H1 (cell line): ENCODE results near the gene SEMA5B. TPM values are rescaled to one million over a fixed set of nuclear protein-coding genes. Genes with fewer than 3 reads are reported as not detected.

Source experiments
- CTCF ChIA-PET: fragments of 300-600 bp; sonication (Branson Sonifier 250); formaldehyde crosslinking; loops from one replicate; lab custom pipeline; 2021; ENCODE audit not compliant: partially characterized antibody; lab: Charles Lee
- POLR2A ChIA-PET: fragments of 300-600 bp; sonication (Branson Sonifier 250); formaldehyde crosslinking; loops from one replicate; lab custom pipeline; 2021; ENCODE audit warnings: inconsistent platforms; ENCODE audit not compliant: partially characterized antibody; lab: Charles Lee
- DNase-seq, 2 experiments: peaks; one replicate each; pipeline versions ENCODE4 v3.0.0 to v3.0.0-alpha.2; 2010 to 2022; ENCODE audit warnings: low spot score in 2 of 2, low read depth in 1 of 2, mixed read lengths in 1 of 2
- FAIRE-seq: peaks from 2 replicates; lab custom pipeline; 2011; peaks lifted over from hg19 to GRCh38; lab: Jason Lieb, UNC
- H2AFZ ChIP-seq: 2 replicates; pipeline ENCODE4 v1.8.1; 2012; ENCODE audit warnings: low read length, inconsistent platforms
- H2AK5ac ChIP-seq: 2 replicates; pipeline ENCODE4 v1.6.1; 2013; ENCODE audit warnings: low read depth, low read length
- H2BK120ac ChIP-seq: replicated peaks from 2 replicates; pipeline ENCODE3; 2013; ENCODE audit warnings: low read depth, low read length, inconsistent platforms
- H2BK12ac ChIP-seq: 2 replicates; pipeline ENCODE4 v1.6.1; 2013; ENCODE audit warnings: low read depth, low read length
- H2BK15ac ChIP-seq: 2 replicates; pipeline ENCODE4 v1.6.1; 2013; ENCODE audit warnings: low read length
- H2BK20ac ChIP-seq: 2 replicates; pipeline ENCODE4 v1.6.1; 2013; ENCODE audit warnings: low read length
- H2BK5ac ChIP-seq: 2 replicates; pipeline ENCODE4 v1.6.1; 2013; ENCODE audit warnings: low read depth, low read length
- H3K14ac ChIP-seq: 2 replicates; pipeline ENCODE4 v1.6.1; 2013; ENCODE audit warnings: inconsistent platforms; ENCODE audit not compliant: insufficient read length
- H3K18ac ChIP-seq: 2 replicates; pipeline ENCODE4 v1.6.1; 2013; ENCODE audit warnings: low read length; ENCODE audit errors: extremely low read depth
- H3K23ac ChIP-seq: 2 replicates; pipeline ENCODE4 v1.6.1; 2013; ENCODE audit warnings: inconsistent platforms; ENCODE audit not compliant: insufficient read length
- H3K23me2 ChIP-seq: 2 replicates; pipeline ENCODE4 v1.6.1; 2013; ENCODE audit warnings: low read depth, low read length
- H3K27ac ChIP-seq: 2 replicates; pipeline ENCODE4 v1.6.1; 2011; ENCODE audit warnings: low read depth, low read length, inconsistent platforms
- H3K27me3 ChIP-seq, 4 experiments: replicated peaks in 1 of 4; 1 replicate in 1 of 4; 2 replicates in 3 of 4; pipeline versions ENCODE4 v1.6.1 to v1.8.1; 2011 to 2013; ENCODE audit warnings: low read length in 3 of 4, mild to moderate bottlenecking in 3 of 4, inconsistent platforms in 2 of 4, mixed read lengths in 2 of 4, moderate library complexity in 1 of 4; ENCODE audit not compliant: control insufficient read depth in 3 of 4, insufficient read depth in 3 of 4; ENCODE audit errors: extremely low read depth in 1 of 4
- H3K36me3 ChIP-seq, 4 experiments: 2 replicates each; pipeline versions ENCODE4 v1.6.1 to v1.8.1; 2011 to 2013; ENCODE audit warnings: mild to moderate bottlenecking in 4 of 4, low read length in 3 of 4, moderate library complexity in 2 of 4, control low read depth in 1 of 4, inconsistent platforms in 1 of 4; ENCODE audit not compliant: insufficient read depth in 4 of 4, control insufficient read depth in 2 of 4
- H3K4ac ChIP-seq: replicated peaks from 2 replicates; pipeline ENCODE3; 2013; ENCODE audit warnings: low read length, low read depth, mixed read lengths, inconsistent platforms; ENCODE audit not compliant: insufficient read length
- H3K4me1 ChIP-seq, 4 experiments: replicated peaks in 1 of 4; 1 replicate in 1 of 4; 2 replicates in 3 of 4; pipeline versions ENCODE4 v1.6.1 to v1.8.1; 2011 to 2013; ENCODE audit warnings: low read length in 3 of 4, inconsistent platforms in 2 of 4, mixed read lengths in 1 of 4; ENCODE audit not compliant: insufficient read depth in 4 of 4, control insufficient read depth in 3 of 4
- H3K4me2 ChIP-seq, 2 experiments: 2 replicates each; pipeline versions ENCODE4 v1.6.1 to v1.8.1; 2011 to 2013; ENCODE audit warnings: low read depth in 2 of 2, low read length in 2 of 2, control low read depth in 1 of 2, inconsistent platforms in 1 of 2, mild to moderate bottlenecking in 1 of 2; ENCODE audit not compliant: insufficient read depth in 1 of 2
- H3K4me3 ChIP-seq, 4 experiments: fragments of 200-600, 300-600 bp in 1 of 4; sonication (generic), shearing (Covaris generic), sonication (Bioruptor Twin) in 1 of 4; 2 replicates each; pipeline versions ENCODE4 v1.5.1 to v1.8.1; 2011 to 2016; ENCODE audit warnings: low read length in 4 of 4, low read depth in 3 of 4, control low read depth in 2 of 4, inconsistent platforms in 2 of 4, mild to moderate bottlenecking in 2 of 4, mixed read lengths in 1 of 4, moderate library complexity in 1 of 4; ENCODE audit not compliant: insufficient read depth in 2 of 4; ENCODE audit errors: extremely low read depth in 1 of 4
- H3K56ac ChIP-seq: replicated peaks from 2 replicates; pipeline ENCODE3; 2013; ENCODE audit warnings: low read depth, mild to moderate bottlenecking, mixed read lengths, low read length, inconsistent platforms; ENCODE audit not compliant: insufficient read length
- H3K79me1 ChIP-seq: 2 replicates; pipeline ENCODE4 v1.6.1; 2013; ENCODE audit warnings: low read depth, low read length, control low read depth
- H3K79me2 ChIP-seq, 2 experiments: 2 replicates each; pipeline versions ENCODE4 v1.6.1 to v1.8.1; 2012 to 2013; ENCODE audit warnings: low read length in 2 of 2, mild to moderate bottlenecking in 2 of 2, inconsistent platforms in 1 of 2; ENCODE audit not compliant: insufficient read depth in 2 of 2, control insufficient read depth in 1 of 2
- H3K9ac ChIP-seq, 4 experiments: replicated peaks in 1 of 4; 1 replicate in 1 of 4; 2 replicates in 3 of 4; pipeline versions ENCODE4 v1.6.1 to v1.8.1; 2011 to 2013; ENCODE audit warnings: low read depth in 3 of 4, low read length in 3 of 4, control low read depth in 2 of 4, mild to moderate bottlenecking in 2 of 4, moderate library complexity in 2 of 4, inconsistent platforms in 1 of 4; ENCODE audit errors: extremely low read depth in 1 of 4
- H3K9me3 ChIP-seq, 2 experiments: 2 replicates each; pipeline versions ENCODE4 v1.6.1 to v1.8.1; 2012 to 2013; ENCODE audit warnings: mild to moderate bottlenecking in 2 of 2, moderate library complexity in 2 of 2, control low read depth in 1 of 2, inconsistent platforms in 1 of 2, low read depth in 1 of 2, low read length in 1 of 2, mixed read lengths in 1 of 2; ENCODE audit not compliant: insufficient read depth in 2 of 2
- H4K20me1 ChIP-seq, 2 experiments: replicated peaks in 1 of 2; 2 replicates each; pipeline versions ENCODE3 to v1.8.1; 2011 to 2013; ENCODE audit warnings: inconsistent platforms in 2 of 2, low read length in 2 of 2, mild to moderate bottlenecking in 1 of 2; ENCODE audit not compliant: insufficient read depth in 2 of 2, control insufficient read depth in 1 of 2
- H4K5ac ChIP-seq: 2 replicates; pipeline ENCODE4 v1.6.1; 2013; ENCODE audit warnings: low read length, low read depth, mixed read lengths, inconsistent platforms; ENCODE audit not compliant: insufficient read length
- H4K8ac ChIP-seq: 2 replicates; pipeline ENCODE4 v1.8.0; 2013; ENCODE audit warnings: mild to moderate bottlenecking, moderate library complexity, low read length, inconsistent platforms; ENCODE audit not compliant: insufficient read depth; ENCODE audit errors: extremely low read depth
- H4K91ac ChIP-seq: replicated peaks from 2 replicates; pipeline ENCODE3; 2013; ENCODE audit warnings: low read length, mixed read lengths, inconsistent platforms; ENCODE audit not compliant: insufficient read length
- BRCA1 ChIP-seq: IDR thresholded peaks from 2 replicates; pipeline ENCODE4 v1.6.1; 2012; ENCODE audit warnings: low read depth, low read length, improper control_type of control experiment
- JUND ChIP-seq: IDR thresholded peaks from 2 replicates; pipeline ENCODE4 v1.6.1; 2011; ENCODE audit warnings: mild to moderate bottlenecking, improper control_type of control experiment, low read length
- POLR2AphosphoS5 ChIP-seq: IDR thresholded peaks from 2 replicates; pipeline ENCODE4 v1.6.1; 2011; ENCODE audit warnings: low read depth, low read length
- WGBS, 2 experiments: shearing (Covaris generic) in 1 of 2; methylation state at CpG; one replicate each; pipeline versions ENCODE4 v1.1.6 to v1.1.7; 2013 to 2015; ENCODE audit warnings: low lambda C conversion rate in 2 of 2, mixed read lengths in 2 of 2, inconsistent platforms in 1 of 2, low coverage in 1 of 2, missing lambda C conversion rate in 1 of 2; ENCODE audit not compliant: insufficient replicate concordance in 2 of 2, insufficient coverage in 1 of 2, insufficient read length in 1 of 2; ENCODE audit errors: extremely low coverage in 1 of 2, missing lambda C conversion rate in 1 of 2; 5-methylcytosine and 5-hydroxymethylcytosine counted together
- polyA plus RNA-seq, 7 experiments: library from polyadenylated mRNA; depleted of rRNA in 3 of 7; stranded (reverse) in 5 of 7; unstranded in 2 of 7; fragments of >200 nt in 5 of 7; fragments of 200-250 nt in 2 of 7; gene quantifications; 1 replicate in 5 of 7; 2 replicates in 1 of 7; 4 replicates in 1 of 7; pipeline versions ENCODE4 v1.2.1 to v1.2.3, GENCODE V29; 2011 to 2013; ENCODE audit warnings: missing spikeins in 2 of 7, mixed read lengths in 2 of 7
- total RNA-seq: library from RNA; stranded (reverse); fragmentation: NEBNext Ultra II Directional; extraction: Animal tissue kit (Norgen Biotek cat#: 25700); gene quantifications from 2 replicates; pipeline ENCODE4 v1.2.1, GENCODE V29; 2021
- TF ChIP-seq, protein P1 (sequence below): IDR thresholded peaks from 2 replicates; pipeline ENCODE4 v1.6.1; 2011; ENCODE audit warnings: low read length, improper control_type of control experiment

Gene SEMA5B
- total and polyA plus RNA-seq, 2 of the 8 experiments (the other 6 are each of a cell fraction or from before 2014, with no cell fraction given): 13.1 to 22.4 TPM

DNA sequence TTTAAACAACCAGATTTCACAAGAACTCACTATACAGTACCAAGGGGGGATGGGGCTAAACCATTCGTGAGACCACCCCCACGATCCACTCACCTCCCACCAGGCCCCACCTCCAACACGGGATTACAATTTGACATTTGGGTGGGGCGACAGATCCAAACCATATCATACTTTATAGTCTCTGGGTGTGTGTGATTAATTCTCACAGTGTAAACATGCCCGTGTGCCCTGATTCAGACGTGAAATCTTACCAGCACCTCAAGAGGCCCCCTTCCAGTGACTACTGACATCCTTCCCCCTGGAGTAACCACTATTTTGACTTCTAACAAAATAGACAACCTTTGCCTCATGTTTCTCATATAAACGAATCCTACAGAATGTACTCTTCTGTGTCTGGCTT is 34.3 kb upstream of the SEMA5B start:
- ChIA-PET CTCF (no interaction called here), POLR2A (no interaction called here)
- H4K8ac ChIP-seq: no peak overlapping the region
- H2BK20ac ChIP-seq: no peak overlapping the region
- H3K9ac ChIP-seq: no peak overlapping the region
- TF ChIP-seq, protein P1, sequence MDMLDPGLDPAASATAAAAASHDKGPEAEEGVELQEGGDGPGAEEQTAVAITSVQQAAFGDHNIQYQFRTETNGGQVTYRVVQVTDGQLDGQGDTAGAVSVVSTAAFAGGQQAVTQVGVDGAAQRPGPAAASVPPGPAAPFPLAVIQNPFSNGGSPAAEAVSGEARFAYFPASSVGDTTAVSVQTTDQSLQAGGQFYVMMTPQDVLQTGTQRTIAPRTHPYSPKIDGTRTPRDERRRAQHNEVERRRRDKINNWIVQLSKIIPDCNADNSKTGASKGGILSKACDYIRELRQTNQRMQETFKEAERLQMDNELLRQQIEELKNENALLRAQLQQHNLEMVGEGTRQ: no peak
- no peak for TF ChIP-seq BRCA1
- no peak for TF ChIP-seq JUND
- TF ChIP-seq POLR2AphosphoS5: no peak
- no peaks in the 10 kb centered on the region for H3K36me3 ChIP-seq
- H3K4ac ChIP-seq: no peak overlapping the region
- H4K20me1 ChIP-seq: no peaks in the 10 kb centered on the region
- no peak overlapping the region for H2BK5ac ChIP-seq
- no peak overlapping the region for H4K91ac ChIP-seq
- no peak overlapping the region for H3K56ac ChIP-seq
- H3K27me3 ChIP-seq: peaks cover 0 to 11% (median 8%) of the 10 kb centered on the region in 4 experiments; a peak in 5 of 7 replicates
- H3K4me1 ChIP-seq: no peaks in the 10 kb centered on the region
- 90% methylated on average over 7 of the region's 7 CpGs; no CpG with 5 or more reads in 1 of the 2 experiments for WGBS, 2 experiments
- H3K23ac ChIP-seq: no peak overlapping the region
- no peak overlapping the region for H2AK5ac ChIP-seq
- FAIRE-seq (no peak), DNase-seq (no peak)
- H2BK120ac ChIP-seq: no peak overlapping the region
- no peak overlapping the region for H4K5ac ChIP-seq
- H3K4me2 ChIP-seq: no peak overlapping the region
- H3K18ac ChIP-seq: no peak overlapping the region
- H3K9me3 ChIP-seq: no peaks in the 10 kb centered on the region; a peak in 1 of 4 replicates
- H2AFZ ChIP-seq: no peak overlapping the region
- no peak overlapping the region for H3K4me3 ChIP-seq
- no peaks in the 10 kb centered on the region for H3K79me2 ChIP-seq
- no peak overlapping the region for H3K27ac ChIP-seq
- H2BK15ac ChIP-seq: no peak overlapping the region
- no peak overlapping the region for H2BK12ac ChIP-seq
- no peaks in the 10 kb centered on the region for H3K79me1 ChIP-seq
- H3K14ac ChIP-seq: no peak overlapping the region
- H3K23me2 ChIP-seq: no peaks in the 10 kb centered on the region; the same call in 1 of the 2 replicates
